Stimulated activated CD4-positive, alpha-beta T cell treated with anti-CD3 and anti-CD28 coated beads, Interleukin-12 subunit alpha, Interleukin-12 subunit beta, amount 100 ng/mL, for 48 hours (primary cell): ENCODE results near the gene OR14A16.

ENCODE experiments used
- DNase-seq, 3 donors: peaks; one replicate each; pipeline ENCODE4 v3.0.0-alpha.2; 2020; ENCODE audit warnings: low read depth in 2 of 3, low spot score in 1 of 3

OR14A16 gene

DNA sequence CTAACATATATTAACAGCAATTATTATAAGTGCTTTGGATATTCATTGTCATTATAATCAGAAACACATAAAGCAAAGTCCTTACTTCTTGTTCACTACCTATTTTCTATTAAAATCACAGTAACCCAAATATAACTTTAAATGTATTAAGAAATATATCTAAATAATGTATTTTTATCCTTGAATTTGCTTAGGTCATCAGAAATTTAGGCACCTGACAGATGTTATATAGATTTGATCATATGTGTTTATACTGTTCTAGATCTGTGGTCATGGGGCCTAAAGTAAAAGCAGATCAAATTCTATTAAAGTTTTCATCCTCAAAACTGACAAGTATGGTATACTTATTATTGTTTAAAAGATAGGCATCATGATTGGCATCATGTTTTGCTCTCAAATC, 54.3 kb downstream of the OR14A16 start:
- no peak for DNase-seq
